ENCODE data around the gene MASTL. TPM values are rescaled to one million over a fixed set of nuclear protein-coding genes. Genes with fewer than 3 reads are reported as not detected.

The MASTL gene
- total RNA-seq, 4 donors from 2014 or later, result 0.59 to 17.9 (median 7.5) TPM

GRCh38 chr10:27188259-27188658 lies 33.1 kb downstream of the MASTL start:
- no peaks in the 10 kb centered on the region for H3K27me3 ChIP-seq
- no peaks in the 10 kb centered on the region for H3K4me1 ChIP-seq
- no peak overlapping the region for H3K27ac ChIP-seq
- no peak for DNase-seq
- TF ChIP-seq, protein P1, sequence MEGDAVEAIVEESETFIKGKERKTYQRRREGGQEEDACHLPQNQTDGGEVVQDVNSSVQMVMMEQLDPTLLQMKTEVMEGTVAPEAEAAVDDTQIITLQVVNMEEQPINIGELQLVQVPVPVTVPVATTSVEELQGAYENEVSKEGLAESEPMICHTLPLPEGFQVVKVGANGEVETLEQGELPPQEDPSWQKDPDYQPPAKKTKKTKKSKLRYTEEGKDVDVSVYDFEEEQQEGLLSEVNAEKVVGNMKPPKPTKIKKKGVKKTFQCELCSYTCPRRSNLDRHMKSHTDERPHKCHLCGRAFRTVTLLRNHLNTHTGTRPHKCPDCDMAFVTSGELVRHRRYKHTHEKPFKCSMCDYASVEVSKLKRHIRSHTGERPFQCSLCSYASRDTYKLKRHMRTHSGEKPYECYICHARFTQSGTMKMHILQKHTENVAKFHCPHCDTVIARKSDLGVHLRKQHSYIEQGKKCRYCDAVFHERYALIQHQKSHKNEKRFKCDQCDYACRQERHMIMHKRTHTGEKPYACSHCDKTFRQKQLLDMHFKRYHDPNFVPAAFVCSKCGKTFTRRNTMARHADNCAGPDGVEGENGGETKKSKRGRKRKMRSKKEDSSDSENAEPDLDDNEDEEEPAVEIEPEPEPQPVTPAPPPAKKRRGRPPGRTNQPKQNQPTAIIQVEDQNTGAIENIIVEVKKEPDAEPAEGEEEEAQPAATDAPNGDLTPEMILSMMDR (IDR thresholded peaks at IDR 0.05), result no peak
- TF ChIP-seq POLR2A (IDR thresholded peaks at IDR 0.05), result no peak
- H3K9me3 ChIP-seq, result no peaks in the 10 kb centered on the region
- no peak overlapping the region for H3K4me3 ChIP-seq
- no peaks in the 10 kb centered on the region for H3K36me3 ChIP-seq
- intact Hi-C loops (cut with DNase I; ENCODE audit: low total_unique reads), result no loop called here

DNA sequence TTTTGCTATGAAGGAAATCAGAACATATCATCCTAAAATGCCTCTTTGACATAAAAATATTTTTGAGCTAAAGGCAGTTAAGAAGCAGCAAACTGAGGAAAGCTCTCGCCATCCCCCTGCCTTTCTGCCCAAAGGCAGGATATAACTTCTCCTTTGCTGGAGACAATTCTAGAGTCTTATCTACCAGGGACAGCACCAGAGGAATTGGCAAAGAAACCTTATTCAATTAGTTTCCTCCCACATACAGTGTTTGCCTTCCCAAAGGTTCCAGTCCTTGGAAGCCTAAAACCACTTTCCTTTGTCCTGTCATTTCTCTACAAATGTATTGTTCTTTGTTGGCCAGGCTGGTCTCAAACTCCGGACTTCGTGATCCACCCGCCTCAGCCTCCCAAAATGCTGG lies 33.7 kb downstream of the MASTL start:
- Histone ChIP-seq H3K9me3 (no peaks in the 10 kb centered on the region), H3K4me3 (no peak overlapping the region), H3K36me3 (no peaks in the 10 kb centered on the region), H3K27ac (no peak overlapping the region), H3K4me1 (no peaks in the 10 kb centered on the region), H3K27me3 (no peaks in the 10 kb centered on the region)
- DNase-seq, result no peak
- TF ChIP-seq POLR2A (IDR thresholded peaks at IDR 0.05), result no peak
- TF ChIP-seq, protein P1 (IDR thresholded peaks at IDR 0.05), result no peak
- intact Hi-C loops (cut with DNase I; ENCODE audit: low total_unique reads), result no loop called here

DNA sequence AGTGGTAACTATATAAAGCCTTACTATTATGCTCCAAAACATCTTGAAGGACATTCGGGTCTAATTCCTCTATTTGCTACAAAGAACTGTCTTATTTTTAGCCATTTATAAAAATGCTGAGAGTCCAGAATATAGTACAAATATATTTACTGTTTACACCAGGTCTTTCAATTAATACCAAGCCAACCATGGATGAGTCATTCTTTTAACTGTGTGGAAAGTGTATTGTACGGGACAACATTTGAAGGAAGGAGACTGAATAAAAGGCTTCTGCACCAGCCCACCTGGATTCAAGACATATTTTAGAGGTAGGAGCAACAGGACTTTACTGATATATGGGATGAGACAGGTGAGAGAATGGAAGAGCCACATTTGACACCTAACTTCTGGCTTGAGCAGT lies 35.4 kb downstream of the MASTL start:
- no peak for TF ChIP-seq POLR2A (IDR thresholded peaks at IDR 0.05)
- TF ChIP-seq, protein P1 (IDR thresholded peaks at IDR 0.05), result no peak
- no peaks in the 10 kb centered on the region for H3K9me3 ChIP-seq
- no peaks in the 10 kb centered on the region for H3K4me1 ChIP-seq
- H3K36me3 ChIP-seq, result no peaks in the 10 kb centered on the region
- DNase-seq, result no peak
- H3K27ac ChIP-seq, result no peak overlapping the region
- H3K27me3 ChIP-seq, result no peaks in the 10 kb centered on the region
- H3K4me3 ChIP-seq, result no peak overlapping the region
- intact Hi-C loops (cut with DNase I; ENCODE audit: low total_unique reads), result no loop called here

DNA sequence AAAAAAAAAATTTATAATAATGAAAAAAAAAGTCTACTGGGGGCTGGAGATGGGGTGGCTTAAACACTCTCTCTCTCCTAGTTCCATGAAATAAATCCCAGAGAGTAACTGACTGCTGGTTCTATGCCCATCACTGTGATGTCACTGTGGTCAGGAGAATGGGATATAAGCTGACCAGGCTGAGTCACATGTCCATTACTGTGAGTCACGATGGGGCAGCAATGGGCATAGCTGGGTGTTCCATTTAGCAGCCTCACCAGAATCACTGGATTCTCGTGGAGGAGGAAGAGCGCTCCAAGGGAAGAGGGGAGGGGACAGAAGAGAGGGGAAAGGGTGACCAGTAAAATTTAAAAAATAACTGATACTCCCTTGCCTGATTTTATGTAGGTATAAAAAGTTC lies 37.1 kb downstream of the MASTL start:
- no peak for TF ChIP-seq POLR2A (IDR thresholded peaks at IDR 0.05)
- TF ChIP-seq, protein P1 (IDR thresholded peaks at IDR 0.05), result no peak
- intact Hi-C loops (cut with DNase I; ENCODE audit: low total_unique reads), result no loop called here
- DNase-seq, result no peak

GRCh38 chr10:27197980-27198620 lies 42.9 kb downstream of the MASTL start:
- intact Hi-C loops (cut with DNase I; ENCODE audit: low total_unique reads), result no loop called here
- no peak for TF ChIP-seq POLR2A (IDR thresholded peaks at IDR 0.05)
- TF ChIP-seq, protein P1 (IDR thresholded peaks at IDR 0.05), result no peak
- Histone ChIP-seq H3K4me1 (no peaks in the 10 kb centered on the region), H3K27ac (no peak overlapping the region), H3K27me3 (no peaks in the 10 kb centered on the region), H3K4me3 (no peak overlapping the region), H3K9me3 (no peaks in the 10 kb centered on the region), H3K36me3 (no peaks in the 10 kb centered on the region)
- no peak for DNase-seq

More for the DNA sequence above, 37.1 kb downstream of the MASTL start:
- H3K4me3 ChIP-seq, result no peak overlapping the region
- H3K27ac ChIP-seq, result no peak overlapping the region
- H3K4me1 ChIP-seq, result no peaks in the 10 kb centered on the region
- H3K27me3 ChIP-seq, result no peaks in the 10 kb centered on the region
- H3K36me3 ChIP-seq, result no peaks in the 10 kb centered on the region
- H3K9me3 ChIP-seq, result no peaks in the 10 kb centered on the region
